ENCODE results near the gene STXBP6.

The STXBP6 gene

GRCh38 chr14:25046301-25046943 lies 3.5 kb downstream of the STXBP6 start:
- TF ChIP-seq CTCF (IDR thresholded peaks at IDR 0.05) = no peak
- H3K9me3 ChIP-seq = no peaks in the 10 kb centered on the region
- H3K27me3 ChIP-seq = peaks cover 66% of the 10 kb centered on the region
- H3K4me3 ChIP-seq (ENCODE audit: low read depth in 1 of 2, low read length in 1 of 2) = no peak overlapping the region
- no peak overlapping the region for H3K27ac ChIP-seq
- no peaks in the 10 kb centered on the region for H3K36me3 ChIP-seq
- peaks cover 0 to 8% of the 10 kb centered on the region in 2 experiments for H3K4me1 ChIP-seq (ENCODE audit: control insufficient read depth in 1 of 2, insufficient read depth in 1 of 2, low read depth in 1 of 2, low read length in 1 of 2)

- no peaks in the 10 kb centered on the region for H3K36me3 ChIP-seq
- no peaks in the 10 kb centered on the region for H3K4me1 ChIP-seq (ENCODE audit: control insufficient read depth in 1 of 2, insufficient read depth in 1 of 2, low read depth in 1 of 2, low read length in 1 of 2)
- H3K27me3 ChIP-seq = peaks cover 44% of the 10 kb centered on the region
- H3K9me3 ChIP-seq = no peaks in the 10 kb centered on the region
- no peak overlapping the region for H3K27ac ChIP-seq
- no peak for TF ChIP-seq CTCF (IDR thresholded peaks at IDR 0.05)
- no peak overlapping the region for H3K4me3 ChIP-seq (ENCODE audit: low read depth in 1 of 2, low read length in 1 of 2)
These were observed 5.7 kb downstream of the STXBP6 start for GRCh38 chr14:25044106-25044698.

GRCh38 chr14:25042362-25043299 lies 7.3 kb downstream of the STXBP6 start:
- Histone ChIP-seq H3K4me1 (ENCODE audit: control insufficient read depth in 1 of 2, insufficient read depth in 1 of 2, low read depth in 1 of 2, low read length in 1 of 2) (no peaks in the 10 kb centered on the region), H3K27ac (no peak overlapping the region)
- no peak for TF ChIP-seq CTCF (IDR thresholded peaks at IDR 0.05)

GRCh38 chr14:25041898-25042297 lies 8.0 kb downstream of the STXBP6 start:
- Histone ChIP-seq H3K27ac (no peak overlapping the region), H3K4me1 (ENCODE audit: control insufficient read depth in 1 of 2, insufficient read depth in 1 of 2, low read depth in 1 of 2, low read length in 1 of 2) (no peaks in the 10 kb centered on the region), H3K9me3 (no peaks in the 10 kb centered on the region), H3K4me3 (ENCODE audit: low read depth in 1 of 2, low read length in 1 of 2) (no peak overlapping the region), H3K36me3 (no peaks in the 10 kb centered on the region), H3K27me3 (peaks cover 21% of the 10 kb centered on the region)
- no peak for TF ChIP-seq CTCF (IDR thresholded peaks at IDR 0.05)

More at GRCh38 chr14:25042362-25043299, 7.3 kb downstream of the STXBP6 start:
- H3K36me3 ChIP-seq = no peaks in the 10 kb centered on the region
- H3K27me3 ChIP-seq = peaks cover 28% of the 10 kb centered on the region
- no peak overlapping the region for H3K4me3 ChIP-seq (ENCODE audit: low read depth in 1 of 2, low read length in 1 of 2)
- no peaks in the 10 kb centered on the region for H3K9me3 ChIP-seq

GRCh38 chr14:25041484-25041883 lies 8.5 kb downstream of the STXBP6 start:
- no peaks in the 10 kb centered on the region for H3K9me3 ChIP-seq
- H3K4me3 ChIP-seq (ENCODE audit: low read depth in 1 of 2, low read length in 1 of 2) = no peak overlapping the region
- H3K36me3 ChIP-seq = no peaks in the 10 kb centered on the region
- TF ChIP-seq CTCF (IDR thresholded peaks at IDR 0.05) = no peak
- H3K27me3 ChIP-seq = peaks cover 16% of the 10 kb centered on the region
- H3K4me1 ChIP-seq (ENCODE audit: control insufficient read depth in 1 of 2, insufficient read depth in 1 of 2, low read depth in 1 of 2, low read length in 1 of 2) = no peaks in the 10 kb centered on the region
- no peak overlapping the region for H3K27ac ChIP-seq

Data from neutrophil (primary cell).